Measurements from ENCODE around the gene SUN2. TPM values are rescaled to one million over a fixed set of nuclear protein-coding genes. Genes with fewer than 3 reads are reported as not detected.

SUN2 gene
- total and polyA plus RNA-seq, 9 donors, result 21.2 to 311 (median 181) TPM

DNA sequence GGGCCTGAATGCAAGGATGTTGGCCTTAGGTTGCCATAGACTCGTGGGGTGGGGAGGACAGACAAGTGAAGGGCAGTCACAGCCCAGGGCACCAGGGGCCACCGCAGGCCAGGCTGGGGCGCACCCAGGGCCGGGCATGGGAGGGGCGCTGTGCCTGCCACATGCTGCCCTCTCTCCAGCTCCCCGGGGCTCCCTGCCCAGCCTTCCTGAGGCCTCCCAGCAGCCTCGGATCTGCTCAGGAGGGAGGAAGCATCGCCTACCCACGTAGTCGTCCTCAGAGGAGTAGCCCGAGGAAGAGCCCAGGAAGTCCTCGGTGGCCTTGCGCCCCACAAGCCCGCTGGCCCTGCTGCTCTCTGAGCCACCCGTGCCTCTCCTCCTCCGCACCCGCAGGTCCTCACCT, 5.2 kb downstream of the SUN2 start:
- H3K4me1 ChIP-seq (ENCODE audit: insufficient read depth), result no peaks in the 10 kb centered on the region
- no peaks in the 10 kb centered on the region for H3K9me3 ChIP-seq
- DNase-seq, result no peak
- H3K27me3 ChIP-seq, result no peaks in the 10 kb centered on the region
- WGBS, 3 donors, result 88 to 93% (median 92%) methylated on average over 17 of the region's 17 CpGs
- intact Hi-C loops (cut with DNase I), result no loop called here
- H3K4me3 ChIP-seq, result no peak overlapping the region
- H3K27ac ChIP-seq, result no peak overlapping the region
- TF ChIP-seq POLR2A (IDR thresholded peaks at IDR 0.05) (no peak), EP300 (IDR thresholded peaks at IDR 0.05) (no peak)
- TF ChIP-seq, protein P1, sequence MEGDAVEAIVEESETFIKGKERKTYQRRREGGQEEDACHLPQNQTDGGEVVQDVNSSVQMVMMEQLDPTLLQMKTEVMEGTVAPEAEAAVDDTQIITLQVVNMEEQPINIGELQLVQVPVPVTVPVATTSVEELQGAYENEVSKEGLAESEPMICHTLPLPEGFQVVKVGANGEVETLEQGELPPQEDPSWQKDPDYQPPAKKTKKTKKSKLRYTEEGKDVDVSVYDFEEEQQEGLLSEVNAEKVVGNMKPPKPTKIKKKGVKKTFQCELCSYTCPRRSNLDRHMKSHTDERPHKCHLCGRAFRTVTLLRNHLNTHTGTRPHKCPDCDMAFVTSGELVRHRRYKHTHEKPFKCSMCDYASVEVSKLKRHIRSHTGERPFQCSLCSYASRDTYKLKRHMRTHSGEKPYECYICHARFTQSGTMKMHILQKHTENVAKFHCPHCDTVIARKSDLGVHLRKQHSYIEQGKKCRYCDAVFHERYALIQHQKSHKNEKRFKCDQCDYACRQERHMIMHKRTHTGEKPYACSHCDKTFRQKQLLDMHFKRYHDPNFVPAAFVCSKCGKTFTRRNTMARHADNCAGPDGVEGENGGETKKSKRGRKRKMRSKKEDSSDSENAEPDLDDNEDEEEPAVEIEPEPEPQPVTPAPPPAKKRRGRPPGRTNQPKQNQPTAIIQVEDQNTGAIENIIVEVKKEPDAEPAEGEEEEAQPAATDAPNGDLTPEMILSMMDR (IDR thresholded peaks at IDR 0.05), result no peak
- no peaks in the 10 kb centered on the region for H3K36me3 ChIP-seq

DNA sequence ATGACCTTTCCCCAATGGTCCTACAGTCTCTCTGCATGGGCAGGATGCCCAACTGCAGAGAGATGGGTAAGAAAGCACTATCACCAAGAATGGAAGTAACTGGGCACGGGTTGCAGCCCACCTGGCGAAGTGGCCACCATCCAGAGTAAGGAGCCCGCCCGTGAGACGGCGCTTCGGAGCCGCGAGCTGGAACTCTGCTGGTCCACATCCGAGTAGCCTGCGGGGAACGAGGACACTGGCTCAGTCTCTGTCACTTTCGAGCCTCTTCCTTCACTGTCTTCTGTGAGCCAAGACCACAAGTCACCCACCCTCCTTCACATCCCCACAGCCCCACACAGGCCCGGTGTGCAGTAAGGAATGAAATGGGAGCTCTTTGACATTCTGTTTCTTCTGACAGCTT, 5.7 kb downstream of the SUN2 start:
- Histone ChIP-seq H3K27ac (no peak overlapping the region), H3K4me3 (no peak overlapping the region)
- intact Hi-C loops (cut with DNase I), result no loop called here

DNA sequence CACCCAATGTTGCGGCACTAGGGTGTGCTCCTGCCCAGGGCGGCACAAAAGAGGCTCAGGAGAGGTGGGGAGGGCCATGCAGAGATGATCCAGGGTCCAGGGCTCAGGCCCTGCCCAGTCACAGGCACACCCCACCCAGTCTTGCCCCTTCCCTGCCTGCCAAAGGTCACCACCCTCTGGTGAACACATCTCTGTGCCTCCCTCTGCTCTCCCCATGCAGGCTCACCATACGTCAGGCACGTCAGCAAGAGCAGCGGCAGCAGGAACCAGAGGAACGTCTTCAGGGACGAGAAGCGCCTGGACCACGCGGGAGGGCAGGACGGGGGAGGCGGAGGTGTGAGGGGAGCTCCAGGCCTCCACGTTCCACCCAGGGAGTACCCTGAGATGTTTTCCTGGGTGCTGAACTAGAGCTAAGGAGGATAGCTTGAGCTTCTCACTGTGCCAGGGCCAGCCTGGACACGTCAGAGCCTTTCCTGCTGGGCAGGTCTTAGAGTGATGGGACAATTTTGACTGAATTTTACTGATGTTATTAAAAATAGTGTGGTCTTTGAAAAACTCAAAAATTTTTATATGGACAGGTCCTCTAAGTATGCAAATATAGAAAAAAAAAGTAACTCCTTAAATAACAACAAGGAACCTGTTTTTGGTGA, 7.2 kb downstream of the SUN2 start:
- no peak overlapping the region for H3K27ac ChIP-seq
- DNase-seq, result no peak
- peaks cover 3% of the 10 kb centered on the region for H3K4me1 ChIP-seq (ENCODE audit: insufficient read depth)
- H3K36me3 ChIP-seq, result no peaks in the 10 kb centered on the region
- no peak overlapping the region for H3K4me3 ChIP-seq
- H3K9me3 ChIP-seq, result no peaks in the 10 kb centered on the region
- intact Hi-C loops (cut with DNase I), result no loop called here
- 66 to 71% (median 70%) methylated on average over 14 of the region's 14 CpGs for WGBS, 3 donors
- no peaks in the 10 kb centered on the region for H3K27me3 ChIP-seq
- TF ChIP-seq, protein P1 (IDR thresholded peaks at IDR 0.05), result no peak
- TF ChIP-seq EP300 (IDR thresholded peaks at IDR 0.05) (no peak), POLR2A (IDR thresholded peaks at IDR 0.05) (no peak)

More for the DNA sequence above, 5.7 kb downstream of the SUN2 start:
- Histone ChIP-seq H3K27me3 (no peaks in the 10 kb centered on the region), H3K36me3 (no peaks in the 10 kb centered on the region), H3K9me3 (no peaks in the 10 kb centered on the region), H3K4me1 (ENCODE audit: insufficient read depth) (peaks cover under 1% of the 10 kb centered on the region)
- WGBS, 3 donors, result 89 to 93% (median 92%) methylated on average over 14 of the region's 14 CpGs
- TF ChIP-seq EP300 (IDR thresholded peaks at IDR 0.05) (no peak), POLR2A (IDR thresholded peaks at IDR 0.05) (no peak)
- TF ChIP-seq, protein P1 (IDR thresholded peaks at IDR 0.05), result no peak
- no peak for DNase-seq

DNA sequence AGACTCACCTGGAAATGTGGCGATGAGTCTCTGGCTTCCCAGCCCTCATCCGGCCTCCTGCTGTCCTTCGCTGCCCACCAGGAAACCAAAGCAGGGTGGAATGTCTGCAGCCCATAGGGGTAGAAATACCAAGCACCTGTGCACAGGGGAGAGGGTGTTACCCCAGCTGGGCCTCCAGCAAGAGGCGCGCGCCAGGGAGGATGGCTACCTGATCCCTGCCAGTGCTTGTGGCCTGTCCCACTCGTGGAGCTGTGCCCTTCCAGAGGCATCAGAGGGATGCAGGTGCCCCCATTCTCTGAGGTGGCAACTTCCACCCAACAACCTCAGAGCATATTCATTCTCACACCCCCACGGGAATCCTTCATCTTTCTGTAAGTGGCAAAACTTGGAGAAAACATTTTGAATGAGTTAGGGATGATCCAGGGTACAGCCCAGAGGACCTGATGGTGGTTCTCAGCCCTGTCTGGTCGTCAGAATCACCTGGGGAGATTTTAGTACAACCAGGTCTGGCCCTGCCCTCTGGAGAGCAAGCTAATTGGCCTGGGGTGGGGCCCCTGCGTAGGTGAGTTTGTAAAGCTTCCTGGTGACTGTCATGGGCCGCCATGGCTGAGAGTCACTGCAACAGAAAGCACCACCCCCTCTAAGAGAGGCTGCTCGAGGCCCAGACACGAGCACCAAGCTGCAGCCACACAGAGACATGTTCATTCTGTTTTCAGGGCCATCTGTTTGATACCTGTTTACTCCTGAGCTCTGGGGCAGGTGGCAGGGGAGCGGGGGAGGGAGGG, 9.9 kb downstream of the SUN2 start:
- Histone ChIP-seq H3K4me1 (ENCODE audit: insufficient read depth) (peaks cover 3% of the 10 kb centered on the region), H3K4me3 (no peak overlapping the region), H3K9me3 (no peaks in the 10 kb centered on the region), H3K27me3 (no peaks in the 10 kb centered on the region), H3K36me3 (no peaks in the 10 kb centered on the region), H3K27ac (no peak overlapping the region)
- intact Hi-C loops (cut with DNase I), result no loop called here
- 89 to 93% (median 90%) methylated on average over 14 of the region's 14 CpGs for WGBS, 3 donors
- no peak for DNase-seq
- TF ChIP-seq, protein P1 (IDR thresholded peaks at IDR 0.05), result no peak
- TF ChIP-seq EP300 (IDR thresholded peaks at IDR 0.05), result no peak
- TF ChIP-seq POLR2A (IDR thresholded peaks at IDR 0.05), result no peak
